DMS79 treated with DMSO at 0.1 percent for 48 hours (cell line): Measurements from ENCODE around the gene TK1.

ENCODE experiments used
- DNase-seq: peaks from one replicate; lab custom pipeline; 2025; lab: John Stamatoyannopoulos, UW

The TK1 gene

GRCh38 chr17:78219396-78220150 is 32.7 kb upstream of the TK1 start:
- no peak for DNase-seq

- DNase-seq = no peak
Observed at GRCh38 chr17:78214706-78215061, 27.8 kb upstream of the TK1 start.

- peak; percentile 65 for DNase-seq
Observed at GRCh38 chr17:78214016-78214705, 27.3 kb upstream of the TK1 start, which contains the start of gene BIRC5. TSS of gene BIRC5 (plus strand) at chr17:78214253. CDS start at chr17:78214317, 64 bp downstream.

- no peak for DNase-seq
Observed at GRCh38 chr17:78211032-78211431, 24.2 kb upstream of the TK1 start.

- no peak for DNase-seq
Observed at GRCh38 chr17:78210111-78210510, 23.3 kb upstream of the TK1 start.

- no peak for DNase-seq
Observed at GRCh38 chr17:78208486-78208885, 21.6 kb upstream of the TK1 start.

GRCh38 chr17:78206298-78206697 is 19.4 kb upstream of the TK1 start:
- no peak for DNase-seq

- no peak for DNase-seq
Observed at GRCh38 chr17:78205124-78205775, 18.4 kb upstream of the TK1 start.

GRCh38 chr17:78204387-78205123 is 17.7 kb upstream of the TK1 start:
- no peak for DNase-seq

GRCh38 chr17:78202666-78203065 is 15.8 kb upstream of the TK1 start:
- DNase-seq = no peak

- DNase-seq = no peak
Observed at GRCh38 chr17:78200451-78200850, 13.6 kb upstream of the TK1 start.

GRCh38 chr17:78197147-78197832 is 10.4 kb upstream of the TK1 start:
- no peak for DNase-seq

GRCh38 chr17:78196716-78197115 is 9.9 kb upstream of the TK1 start:
- no peak for DNase-seq

GRCh38 chr17:78185981-78186691 is 716 bp downstream of the TK1 start:
- DNase-seq = no peak

- no peak for DNase-seq
Observed at GRCh38 chr17:78184868-78185267, 2.0 kb downstream of the TK1 start.

GRCh38 chr17:78184351-78184750 is 2.5 kb downstream of the TK1 start:
- no peak for DNase-seq

- no peak for DNase-seq
Observed at GRCh38 chr17:78183916-78184315, 2.9 kb downstream of the TK1 start.

- DNase-seq = no peak
Observed at GRCh38 chr17:78182504-78182903, 4.3 kb downstream of the TK1 start.

- no peak for DNase-seq
Observed at GRCh38 chr17:78180508-78180907, 6.3 kb downstream of the TK1 start.

GRCh38 chr17:78180083-78180482 is 6.8 kb downstream of the TK1 start:
- DNase-seq = no peak

- no peak for DNase-seq
Observed at GRCh38 chr17:78179372-78179771, 7.5 kb downstream of the TK1 start.
